ENCODE measurements around the gene XYLB. TPM values are rescaled to one million over a fixed set of nuclear protein-coding genes. Genes with fewer than 3 reads are reported as not detected.

The XYLB gene
- total RNA-seq, 1 experiment from 2014 or later, result 20.1 TPM

DNA sequence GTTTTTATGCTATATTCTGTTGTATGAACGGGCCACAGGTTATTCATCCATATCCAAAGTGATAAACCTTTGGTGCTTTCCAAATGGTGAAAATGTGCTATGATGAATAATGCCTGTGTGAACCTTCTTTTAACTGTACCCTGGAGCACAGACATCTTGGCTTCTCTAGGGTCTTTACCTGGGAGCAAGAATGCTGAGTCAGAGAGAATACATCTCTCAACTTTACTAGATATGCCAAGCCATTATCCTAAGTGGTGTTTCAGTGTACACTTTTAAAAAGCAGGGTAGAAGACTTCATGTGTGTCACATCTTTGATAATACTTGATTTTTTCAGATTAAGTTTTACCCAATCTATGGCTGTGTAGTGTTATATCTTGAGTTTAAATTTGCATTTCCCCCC, 23.5 kb upstream of the XYLB start:
- ChIA-PET CTCF (interaction anchor here (0.6 kb wide), 1 partner anchor 17 kb away, joined by 7 read pairs; no protein-coding TSS in a partner anchor), POLR2A (no interaction called here)
- Histone ChIP-seq H3K4me1 (no peaks in the 10 kb centered on the region; the same call in 1 of the 2 replicates), H3K27me3 (replicated peaks; ENCODE audit: control insufficient read depth, insufficient read depth, low read length) (no peaks in the 10 kb centered on the region; the same call in 1 of the 2 replicates), H3K4me3 (ENCODE audit: low read depth, low read length) (no peak overlapping the region), H3K36me3 (ENCODE audit: control insufficient read depth, insufficient read depth, low read length) (no peaks in the 10 kb centered on the region), H3K9me3 (no peaks in the 10 kb centered on the region; the same call in 1 of the 2 replicates)
- no peak for DNase-seq
- no peaks in the 10 kb centered on the region for H3K36me3 Mint-ChIP-seq (ENCODE audit: insufficient read depth, unreplicated experiment)
- BruUV-seq (replicated peaks), result no TSS peak
- no peak overlapping the region for H3K27ac Mint-ChIP-seq (ENCODE audit: unreplicated experiment)
- H3K9me3 Mint-ChIP-seq (ENCODE audit: unreplicated experiment), result no peaks in the 10 kb centered on the region
- intact Hi-C loops (cut with micrococcal nuclease; ENCODE audit: unreplicated experiment), result no loop called here
- H3K27me3 Mint-ChIP-seq (ENCODE audit: insufficient read depth, unreplicated experiment), result peaks cover 2% of the 10 kb centered on the region
- H3K4me3 Mint-ChIP-seq (ENCODE audit: unreplicated experiment), result no peak overlapping the region
- no peaks in the 10 kb centered on the region for H3K4me1 Mint-ChIP-seq (ENCODE audit: low read depth, unreplicated experiment)
- TF ChIP-seq CTCF (IDR thresholded peaks at IDR 0.05; ENCODE audit: insufficient read depth in 1 of 2, low read depth in 1 of 2, low read length in 1 of 2, severe bottlenecking in 1 of 2, unreplicated experiment in 1 of 2), result no peak

- Histone ChIP-seq H3K9me3 (no peaks in the 10 kb centered on the region; the same call in 1 of the 2 replicates), H3K4me1 (no peaks in the 10 kb centered on the region; the same call in 1 of the 2 replicates), H3K4me3 (ENCODE audit: low read depth, low read length) (no peak overlapping the region), H3K36me3 (ENCODE audit: control insufficient read depth, insufficient read depth, low read length) (no peaks in the 10 kb centered on the region), H3K27me3 (replicated peaks; ENCODE audit: control insufficient read depth, insufficient read depth, low read length) (no peaks in the 10 kb centered on the region)
- no peak for TF ChIP-seq CTCF (IDR thresholded peaks at IDR 0.05; ENCODE audit: insufficient read depth in 1 of 2, low read depth in 1 of 2, low read length in 1 of 2, severe bottlenecking in 1 of 2, unreplicated experiment in 1 of 2)
- DNase-seq, result no peak
- Mint-ChIP-seq H3K27ac (ENCODE audit: unreplicated experiment) (no peak overlapping the region), H3K27me3 (ENCODE audit: insufficient read depth, unreplicated experiment) (peaks cover 2% of the 10 kb centered on the region), H3K4me1 (ENCODE audit: low read depth, unreplicated experiment) (no peaks in the 10 kb centered on the region), H3K4me3 (ENCODE audit: unreplicated experiment) (no peak overlapping the region), H3K36me3 (ENCODE audit: insufficient read depth, unreplicated experiment) (no peaks in the 10 kb centered on the region), H3K9me3 (ENCODE audit: unreplicated experiment) (no peaks in the 10 kb centered on the region)
- intact Hi-C loops (cut with micrococcal nuclease; ENCODE audit: unreplicated experiment), result no loop called here
- ChIA-PET CTCF (no interaction called here), POLR2A (no interaction called here)
- no TSS peak for BruUV-seq (replicated peaks)
Observed at GRCh38 chr3:38325256-38325655, 21.3 kb upstream of the XYLB start.

DNA sequence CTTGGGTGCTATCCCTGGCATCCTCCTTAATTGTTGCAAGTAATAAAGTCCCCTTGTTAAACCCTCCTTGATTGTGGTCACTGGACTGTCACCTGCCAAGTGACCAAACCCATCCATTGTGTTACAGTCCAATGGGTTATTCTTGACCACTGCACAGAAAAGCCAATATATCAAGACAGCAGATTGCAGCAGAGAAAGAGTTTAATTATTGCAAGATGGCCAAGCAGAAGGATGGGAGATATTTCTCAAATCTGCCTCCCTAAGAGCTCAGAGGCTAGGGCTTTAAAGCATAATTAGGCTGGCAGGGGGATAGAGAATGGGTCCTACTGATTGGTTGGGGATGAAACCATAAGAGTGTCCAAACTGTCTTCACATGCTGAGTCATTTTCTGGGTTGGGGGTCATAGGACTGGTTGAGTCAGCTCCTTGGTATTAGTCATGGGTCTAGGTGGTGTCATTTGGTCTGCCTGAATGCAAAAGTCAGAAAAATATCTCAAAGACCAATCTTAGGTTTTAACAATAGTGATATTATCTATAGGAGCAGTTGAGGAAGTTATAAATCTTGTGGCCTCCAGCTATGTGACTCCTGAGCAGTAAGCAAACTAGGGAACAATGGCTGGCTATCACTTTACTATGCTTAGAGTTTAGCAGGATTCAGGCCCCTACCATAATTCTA, 19.1 kb upstream of the XYLB start:
- ChIA-PET POLR2A (no interaction called here), CTCF (no interaction called here)
- H3K36me3 ChIP-seq (ENCODE audit: control insufficient read depth, insufficient read depth, low read length), result no peaks in the 10 kb centered on the region
- TF ChIP-seq CTCF (IDR thresholded peaks at IDR 0.05; ENCODE audit: insufficient read depth in 1 of 2, low read depth in 1 of 2, low read length in 1 of 2, severe bottlenecking in 1 of 2, unreplicated experiment in 1 of 2), result no peak
- no TSS peak for BruUV-seq (replicated peaks)
- Mint-ChIP-seq H3K9me3 (ENCODE audit: unreplicated experiment) (no peaks in the 10 kb centered on the region), H3K4me1 (ENCODE audit: low read depth, unreplicated experiment) (no peaks in the 10 kb centered on the region), H3K4me3 (ENCODE audit: unreplicated experiment) (no peak overlapping the region), H3K27ac (ENCODE audit: unreplicated experiment) (no peak overlapping the region), H3K36me3 (ENCODE audit: insufficient read depth, unreplicated experiment) (no peaks in the 10 kb centered on the region), H3K27me3 (ENCODE audit: insufficient read depth, unreplicated experiment) (no peaks in the 10 kb centered on the region)
- no peaks in the 10 kb centered on the region; the same call in 1 of the 2 replicates for H3K4me1 ChIP-seq
- no peak for DNase-seq
- intact Hi-C loops (cut with micrococcal nuclease; ENCODE audit: unreplicated experiment), result no loop called here
- no peaks in the 10 kb centered on the region for H3K27me3 ChIP-seq (replicated peaks; ENCODE audit: control insufficient read depth, insufficient read depth, low read length)
- H3K9me3 ChIP-seq, result no peaks in the 10 kb centered on the region; the same call in 1 of the 2 replicates
- H3K4me3 ChIP-seq (ENCODE audit: low read depth, low read length), result no peak overlapping the region
